Measurements from ENCODE around the gene ZC3H13.

- TF ChIP-seq EP300 (IDR thresholded peaks at IDR 0.05) (no peak), CTCF (IDR thresholded peaks at IDR 0.05) (no peak), POLR2AphosphoS5 (IDR thresholded peaks at IDR 0.05) (no peak), POLR2A (IDR thresholded peaks at IDR 0.05) (no peak)
Measured at GRCh38 chr13:46015366-46015765, 37.2 kb downstream of the ZC3H13 start.
